HCT116 (cell line): ENCODE results near the gene KANSL1. TPM values are rescaled to one million over a fixed set of nuclear protein-coding genes. Genes with fewer than 3 reads are reported as not detected.
"Not testable (repeated sequence)": the region's sequence is repeated elsewhere in the genome, so short reads cannot be mapped to it uniquely, and the experiment has no call there.

Experiments
- ATAC-seq: fragments of 200-7000 bp; cut with Tn5 transposase; 2 replicates; pipeline ENCODE4 v1.9.1; 2020; ENCODE audit warnings: mild to moderate bottlenecking, moderate library complexity
- BruUV-seq: library from RNA; stranded (reverse); fragments of 400-500 nt; replicated peaks from 2 replicates; lab custom pipeline; 2021; lab: Mats Ljungman, UMichigan
- CTCF ChIA-PET: fragments of 300-600 bp; sonication (Branson Sonifier 250); formaldehyde crosslinking; loops from one replicate; lab custom pipeline; 2021; ENCODE audit warnings: antibody characterized with exemption; lab: Charles Lee
- POLR2A ChIA-PET: fragments of 300-600, 350-600 bp; sonication (Branson Sonifier 250); formaldehyde crosslinking; loops from one replicate; lab custom pipeline; 2021; ENCODE audit warnings: antibody characterized with exemption; lab: Charles Lee
- RAD21 ChIA-PET, 2 experiments: fragments of 300-600 bp; sonication (Branson Sonifier 250); formaldehyde crosslinking; loops; one replicate each; lab custom pipeline; 2023; ENCODE audit warnings: low total read pairs in 2 of 2; ENCODE audit not compliant: uncharacterized antibody in 2 of 2, unreplicated experiment in 2 of 2, low non-redundant PET in 1 of 2; lab: Charles Lee
- DNase-seq: peaks from one replicate; pipeline ENCODE4 v3.0.0-alpha.2; 2010; ENCODE audit warnings: low read depth, low spot score
- H2AFZ ChIP-seq: fragments of 200-600 bp; shearing (Covaris generic), sonication (generic); 2 replicates; pipeline ENCODE4 v1.6.1; 2017; ENCODE audit warnings: low read depth, mixed run types, mixed read lengths, antibody characterized with exemption, low read length; ENCODE audit not compliant: poor library complexity, severe bottlenecking
- H3K27ac ChIP-seq: 2 replicates; pipeline ENCODE4 v1.5.1; 2012; ENCODE audit warnings: low read depth, low read length
- H3K27me3 ChIP-seq: fragments of 200-600 bp; sonication (generic); 2 replicates; pipeline ENCODE4 v1.6.1; 2016; ENCODE audit warnings: mixed run types, low read length, mixed read lengths; ENCODE audit not compliant: insufficient read depth
- H3K36me3 ChIP-seq, 2 experiments: fragments of 200-500 bp in 1 of 2; fragments of 200-600 bp in 1 of 2; sonication (Bioruptor generic) in 1 of 2; sonication (generic) in 1 of 2; 2 replicates each; pipeline versions ENCODE4 v1.5.1 to v1.6.1; 2014 to 2016; ENCODE audit warnings: low read length in 2 of 2, inconsistent platforms in 1 of 2, mixed read lengths in 1 of 2, mixed run types in 1 of 2; ENCODE audit not compliant: insufficient read depth in 2 of 2, control insufficient read depth in 1 of 2
- H3K4me1 ChIP-seq, 2 experiments: fragments of 200-600 bp in 1 of 2; sonication (generic) in 1 of 2; 2 replicates each; pipeline versions ENCODE4 v1.5.1 to v1.6.1; 2012 to 2017; ENCODE audit warnings: low read length in 2 of 2, inconsistent platforms in 1 of 2, mild to moderate bottlenecking in 1 of 2, mixed read lengths in 1 of 2, mixed run types in 1 of 2, moderate library complexity in 1 of 2; ENCODE audit not compliant: insufficient read depth in 2 of 2, control insufficient read depth in 1 of 2
- H3K4me2 ChIP-seq: fragments of 200-600 bp; sonication (generic); 2 replicates; pipeline ENCODE4 v1.6.1; 2017; ENCODE audit warnings: mixed run types, low read length, mixed read lengths
- H3K4me3 ChIP-seq, 2 experiments: fragments of 200-600 bp in 1 of 2; sonication (generic) in 1 of 2; replicated peaks in 1 of 2; 2 replicates each; pipeline ENCODE4 v1.5.1; 2011 to 2016; ENCODE audit warnings: low read length in 2 of 2, control low read depth in 1 of 2, low read depth in 1 of 2, mild to moderate bottlenecking in 1 of 2, mixed read lengths in 1 of 2, mixed run types in 1 of 2
- H3K79me2 ChIP-seq: fragments of 200-600 bp; sonication (generic); 2 replicates; pipeline ENCODE4 v1.6.1; 2017; ENCODE audit warnings: mild to moderate bottlenecking, mixed run types, low read length, moderate library complexity, mixed read lengths; ENCODE audit not compliant: insufficient read depth
- H3K9ac ChIP-seq: fragments of 200-600 bp; sonication (generic); 2 replicates; pipeline ENCODE4 v1.6.1; 2016; ENCODE audit warnings: low read length, mixed read lengths
- H3K9me2 ChIP-seq: fragments of 200-600 bp; sonication (generic), shearing (Covaris generic); 2 replicates; pipeline ENCODE4 v1.6.1; 2017; ENCODE audit warnings: mixed run types, mild to moderate bottlenecking, moderate library complexity; ENCODE audit not compliant: insufficient read depth
- H3K9me3 ChIP-seq, 2 experiments: fragments of 200-500 bp in 1 of 2; fragments of 200-600 bp in 1 of 2; sonication (Bioruptor generic) in 1 of 2; sonication (generic) in 1 of 2; 2 replicates each; pipeline ENCODE4 v1.6.1; 2014 to 2017; ENCODE audit warnings: low read length in 2 of 2, mixed read lengths in 2 of 2, inconsistent platforms in 1 of 2, low read depth in 1 of 2, mild to moderate bottlenecking in 1 of 2, mixed run types in 1 of 2, moderate library complexity in 1 of 2; ENCODE audit not compliant: control insufficient read depth in 1 of 2, insufficient read depth in 1 of 2
- H4K20me1 ChIP-seq: fragments of 200-600 bp; sonication (generic), shearing (Covaris generic); 2 replicates; pipeline ENCODE4 v1.6.1; 2017; ENCODE audit warnings: mixed run types, mild to moderate bottlenecking, moderate library complexity; ENCODE audit not compliant: insufficient read depth
- ATF3 ChIP-seq: IDR thresholded peaks from 2 replicates; pipeline ENCODE4 v1.6.1; 2012
- CBX3 ChIP-seq: IDR thresholded peaks from 2 replicates; pipeline ENCODE4 v1.6.1; 2012; ENCODE audit warnings: low read depth
- CEBPB ChIP-seq: IDR thresholded peaks from 2 replicates; pipeline ENCODE4 v1.6.1; 2012; ENCODE audit warnings: low read depth
- CTCF ChIP-seq, 3 experiments: fragments of 200-600 bp in 1 of 3; sonication (generic) in 1 of 3; IDR thresholded peaks in 2 of 3; conservative IDR thresholded peaks in 1 of 3; 2 replicates each; pipeline ENCODE4 v1.5.1; 2012 to 2017; ENCODE audit warnings: low read depth in 2 of 3, low read length in 2 of 3, antibody characterized with exemption in 1 of 3, borderline replicate concordance in 1 of 3, control low read depth in 1 of 3, mild to moderate bottlenecking in 1 of 3, mixed read lengths in 1 of 3, mixed run types in 1 of 3, moderate library complexity in 1 of 3; ENCODE audit not compliant: insufficient read depth in 1 of 3
- EGR1 ChIP-seq: IDR thresholded peaks from 2 replicates; pipeline ENCODE4 v1.6.1; 2012; ENCODE audit warnings: low read depth
- ELF1 ChIP-seq: IDR thresholded peaks from 2 replicates; pipeline ENCODE4 v1.6.1; 2012; ENCODE audit warnings: low read depth, borderline replicate concordance
- EZH2 ChIP-seq: fragments of 200-600 bp; sonication (generic); IDR thresholded peaks from 2 replicates; pipeline ENCODE4 v1.6.1; 2017; ENCODE audit warnings: antibody characterized with exemption, mixed run types
- EZH2phosphoT487 ChIP-seq: fragments of 200-600 bp; IDR thresholded peaks from 2 replicates; pipeline ENCODE4 v1.6.1; 2018; ENCODE audit warnings: antibody characterized with exemption, borderline replicate concordance
- MAX ChIP-seq: IDR thresholded peaks from 2 replicates; pipeline ENCODE4 v1.6.1; 2012
- POLR2A ChIP-seq: IDR thresholded peaks from 2 replicates; pipeline ENCODE4 v1.7.0; 2011; ENCODE audit warnings: borderline replicate concordance; ENCODE audit not compliant: insufficient read depth, insufficient read length; ENCODE audit errors: extremely low read depth
- POLR2AphosphoS5 ChIP-seq: IDR thresholded peaks from 2 replicates; pipeline ENCODE4 v1.6.1; 2011; ENCODE audit warnings: mild to moderate bottlenecking, low read depth, low read length, moderate library complexity
- RAD21 ChIP-seq: IDR thresholded peaks from 2 replicates; pipeline ENCODE4 v1.6.1; 2012; ENCODE audit warnings: low read depth, mild to moderate bottlenecking
- REST ChIP-seq: IDR thresholded peaks from 2 replicates; pipeline ENCODE4 v1.6.1; 2012; ENCODE audit warnings: low read depth
- SIN3A ChIP-seq: IDR thresholded peaks from 2 replicates; pipeline ENCODE4 v1.6.1; 2012; ENCODE audit warnings: low read depth
- TCF7L2 ChIP-seq: IDR thresholded peaks from 2 replicates; pipeline ENCODE4 v1.7.0; 2011; ENCODE audit warnings: borderline replicate concordance, inconsistent platforms; ENCODE audit not compliant: insufficient read depth, insufficient read length; ENCODE audit errors: extremely low read depth
- ZFX ChIP-seq: fragments of 450-650 bp; IDR thresholded peaks from 2 replicates; pipeline ENCODE4 v1.6.1; 2017
- intact Hi-C: fragments of 100-400 bp; cut with micrococcal nuclease; formaldehyde crosslinking; loops from 2 replicates; pipeline ENCODE4 v1.10.0; 2022
- total RNA-seq: library from RNA; stranded (reverse); gene quantifications from one replicate; pipeline ENCODE4 v1.2.1, GENCODE V29; 2021; ENCODE audit not compliant: unreplicated experiment

The KANSL1 gene
- total RNA-seq, 1 experiment from 2014 or later, result 77.5 TPM

- ATAC-seq, result no peak
- Histone ChIP-seq H3K79me2 (no peaks in the 10 kb centered on the region), H3K4me2 (no peak overlapping the region), H3K36me3 (no peaks in the 10 kb centered on the region), H3K9ac (no peak overlapping the region), H4K20me1 (no peaks in the 10 kb centered on the region), H2AFZ (no peak overlapping the region), H3K9me3 (no peaks in the 10 kb centered on the region), H3K4me3 (no peak overlapping the region), H3K27ac (no peak overlapping the region), H3K27me3 (no peaks in the 10 kb centered on the region), H3K9me2 (no peaks in the 10 kb centered on the region), H3K4me1 (0 out of 4 replicates have a peak, but pooled peaks cover 0 to 4% of the 10 kb centered on the region in 2 experiments)
- no peak for DNase-seq
- TF ChIP-seq POLR2AphosphoS5 (no peak), SIN3A (no peak), CBX3 (no peak), POLR2A (no peak), ATF3 (no peak), MAX (no peak), ELF1 (no peak), CTCF (IDR thresholded peaks at IDR 0.05 in 2 of 3, conservative IDR thresholded peaks at IDR 0.05 in 1 of 3; ENCODE audit: borderline replicate concordance in 1 of 3, insufficient read depth in 1 of 3, low read depth in 2 of 3, low read length in 2 of 3) (no peak), EZH2phosphoT487 (no peak), REST (no peak), TCF7L2 (no peak), CEBPB (no peak), RAD21 (no peak), EGR1 (no peak), EZH2 (no peak), ZFX (no peak)
- CTCF ChIA-PET, result interaction anchor here (1.2 to 1.4 kb wide), 2 partner anchors 17 to 37 kb away, joined by 3 to 4 read pairs; no protein-coding TSS in a partner anchor
- no TSS peak for BruUV-seq
- intact Hi-C loops, result no loop called here
- POLR2A ChIA-PET, result no interaction called here
- RAD21 ChIA-PET, result no interaction called here
These were observed 185.7 kb downstream of the KANSL1 start for GRCh38 chr17:46007461-46007965.

GRCh38 chr17:46006082-46006481 is 187.1 kb downstream of the KANSL1 start:
- intact Hi-C loops, result not testable (repeated sequence)

More at GRCh38 chr17:46006082-46006481, 187.1 kb downstream of the KANSL1 start:
- H3K36me3 ChIP-seq, H3K79me2 ChIP-seq, H4K20me1 ChIP-seq, RAD21 ChIA-PET, H3K4me2 ChIP-seq, BruUV-seq, H3K9ac ChIP-seq, H3K4me1 ChIP-seq, H3K27ac ChIP-seq, H3K27me3 ChIP-seq, DNase-seq, POLR2A ChIA-PET, ATAC-seq, H3K9me3 ChIP-seq, H3K9me2 ChIP-seq, H2AFZ ChIP-seq, H3K4me3 ChIP-seq: not testable (repeated sequence)
- CTCF ChIA-PET, result interaction anchor here (1.2 kb wide), 1 partner anchor 15 kb away, joined by 4 read pairs; no protein-coding TSS in a partner anchor
